Subcutaneous abdominal adipose tissue (tissue), 5 donors: ENCODE results near the gene RAB8A.

Source experiments
- H3K27ac ChIP-seq: one replicate; pipeline ENCODE4 v1.7.0; 2013; ENCODE audit warnings: low read depth, mild to moderate bottlenecking, inconsistent platforms, low read length, moderate library complexity
- H3K27me3 ChIP-seq, 5 donors: one replicate each; pipeline ENCODE4 v1.7.0; 2013; ENCODE audit warnings: low read length in 5 of 5, inconsistent platforms in 1 of 5; ENCODE audit not compliant: control insufficient read depth in 5 of 5, insufficient read depth in 4 of 5
- H3K36me3 ChIP-seq, 5 donors: one replicate each; pipeline ENCODE4 v1.7.0; 2013; ENCODE audit warnings: low read length in 5 of 5; ENCODE audit not compliant: control insufficient read depth in 5 of 5, insufficient read depth in 5 of 5
- H3K4me1 ChIP-seq, 5 donors: one replicate each; pipeline ENCODE4 v1.7.0; 2013; ENCODE audit warnings: low read length in 5 of 5, mild to moderate bottlenecking in 3 of 5, moderate library complexity in 1 of 5; ENCODE audit not compliant: control insufficient read depth in 5 of 5, insufficient read depth in 5 of 5
- H3K4me3 ChIP-seq, 5 donors: one replicate each; pipeline ENCODE4 v1.7.0; 2013; ENCODE audit warnings: low read length in 5 of 5, low read depth in 1 of 5
- H3K9ac ChIP-seq, 5 donors: one replicate each; pipeline ENCODE4 v1.7.0; 2013; ENCODE audit warnings: low read length in 5 of 5, mild to moderate bottlenecking in 4 of 5, moderate library complexity in 3 of 5
- H3K9me3 ChIP-seq, 5 donors: one replicate each; pipeline ENCODE4 v1.7.0; 2013; ENCODE audit warnings: low read length in 5 of 5; ENCODE audit not compliant: control insufficient read depth in 5 of 5
- donor health status: healthy.
- donor health status: healthy.
- donor health status: healthy.
- donor health status: healthy.
- donor health status: healthy.

The RAB8A gene

DNA sequence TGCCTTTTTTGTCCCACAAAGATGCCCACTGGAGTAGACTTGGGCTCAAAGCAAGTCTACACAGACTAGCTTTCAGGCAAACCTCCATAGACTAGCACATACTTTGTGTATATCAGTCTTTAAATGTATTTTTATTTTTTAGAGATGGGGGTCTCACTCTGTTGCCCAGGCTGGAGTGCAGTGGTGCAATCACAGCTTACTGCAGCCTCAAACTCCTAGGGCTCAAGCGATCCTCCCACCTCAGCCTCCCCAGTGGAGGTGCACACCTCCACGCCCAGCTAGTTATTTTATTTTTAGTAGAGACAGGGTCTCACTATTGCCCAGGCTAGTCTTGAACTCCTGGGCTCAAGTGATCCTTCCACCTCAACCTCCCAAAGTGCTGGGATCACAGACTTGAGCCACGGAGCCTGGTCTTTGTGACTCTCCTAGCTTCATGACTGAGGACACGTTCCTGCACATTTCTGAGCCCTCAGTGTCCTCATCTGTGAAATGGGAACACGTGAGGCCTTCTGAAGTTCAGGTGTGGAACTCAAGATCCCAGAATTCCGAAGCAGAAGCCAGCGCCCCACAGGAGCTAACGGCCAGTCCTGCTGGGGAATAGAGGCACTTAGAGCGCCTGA lies 40.5 kb upstream of the RAB8A start:
- no peaks in the 10 kb centered on the region for H3K36me3 ChIP-seq
- H3K4me1 ChIP-seq: peaks cover 10 to 48% (median 25%) of the 10 kb centered on the region in 5 donors
- no peak overlapping the region for H3K9ac ChIP-seq
- peak overlapping the region; percentile 44 for H3K27ac ChIP-seq
- no peaks in the 10 kb centered on the region for H3K9me3 ChIP-seq
- H3K4me3 ChIP-seq: no peak overlapping the region
- H3K27me3 ChIP-seq: no peaks in the 10 kb centered on the region

GRCh38 chr19:16073481-16073880 lies 38.2 kb upstream of the RAB8A start:
- H3K27ac ChIP-seq: peak overlapping the region; percentile 44

GRCh38 chr19:16073988-16074387 lies 37.7 kb upstream of the RAB8A start:
- no peak overlapping the region for H3K4me3 ChIP-seq
- no peaks in the 10 kb centered on the region for H3K9me3 ChIP-seq
- no peaks in the 10 kb centered on the region for H3K27me3 ChIP-seq
- no peak overlapping the region for H3K9ac ChIP-seq
- H3K27ac ChIP-seq: peak overlapping the region; percentile 3
- H3K36me3 ChIP-seq: no peaks in the 10 kb centered on the region
- peaks cover 14 to 55% (median 34%) of the 10 kb centered on the region in 5 donors for H3K4me1 ChIP-seq

More at GRCh38 chr19:16073481-16073880, 38.2 kb upstream of the RAB8A start:
- H3K4me3 ChIP-seq: no peak overlapping the region
- no peaks in the 10 kb centered on the region for H3K36me3 ChIP-seq
- peaks cover 14 to 52% (median 30%) of the 10 kb centered on the region in 5 donors for H3K4me1 ChIP-seq
- peak overlapping the region in 1 of 5 donors; percentile 23 for H3K9ac ChIP-seq
- no peaks in the 10 kb centered on the region for H3K9me3 ChIP-seq
- H3K27me3 ChIP-seq: no peaks in the 10 kb centered on the region

GRCh38 chr19:16074488-16075365 lies 37.0 kb upstream of the RAB8A start:
- peaks cover 17 to 60% (median 41%) of the 10 kb centered on the region in 5 donors for H3K4me1 ChIP-seq
- H3K36me3 ChIP-seq: no peaks in the 10 kb centered on the region
- H3K27me3 ChIP-seq: no peaks in the 10 kb centered on the region
- no peak overlapping the region for H3K9ac ChIP-seq
- no peaks in the 10 kb centered on the region for H3K9me3 ChIP-seq
- peak overlapping the region; percentile 3 for H3K27ac ChIP-seq
- no peak overlapping the region for H3K4me3 ChIP-seq

DNA sequence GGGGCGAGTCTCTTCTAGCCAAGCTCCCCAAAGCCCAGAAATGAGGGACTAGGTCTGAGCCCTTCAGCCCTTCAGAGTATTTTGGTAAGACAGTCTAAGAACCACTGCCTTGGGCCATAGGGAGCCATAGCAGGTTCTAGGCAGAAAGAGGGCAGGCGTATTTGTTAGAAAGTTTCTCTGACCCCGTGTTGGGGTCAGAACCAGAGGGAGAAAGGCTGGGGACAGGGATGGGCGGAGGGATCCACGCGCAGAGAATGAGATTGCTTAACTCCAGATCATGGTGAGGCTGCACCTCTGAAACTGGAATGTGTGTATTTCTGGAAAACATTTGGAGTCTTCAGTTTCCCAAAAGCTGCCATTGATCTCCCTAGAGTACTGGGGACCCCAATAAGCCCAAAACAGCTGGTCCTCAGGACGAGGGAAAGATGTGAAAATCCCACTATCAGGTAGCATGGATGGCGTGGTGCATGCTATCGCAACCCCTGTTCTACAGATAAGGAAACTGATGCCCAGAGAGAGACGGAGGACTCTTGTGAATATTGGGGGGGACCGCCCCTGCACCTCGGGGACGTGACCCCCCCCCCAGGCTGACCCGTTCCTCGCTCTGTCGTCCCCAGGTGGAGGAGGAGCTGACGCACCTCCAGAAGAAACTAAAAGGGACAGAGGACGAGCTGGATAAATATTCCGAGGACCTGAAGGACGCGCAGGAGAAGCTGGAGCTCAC lies 36.1 kb upstream of the RAB8A start:
- Histone ChIP-seq H3K4me3 (peak overlapping the region; percentile 40 to 85 (median 79)), H3K9ac (peak overlapping the region in 4 of 5 donors; percentile 7 to 66 (median 46)), H3K4me1 (peaks cover 14 to 60% (median 41%) of the 10 kb centered on the region in 5 donors), H3K27ac (peak overlapping the region; percentile 81), H3K36me3 (no peaks in the 10 kb centered on the region), H3K27me3 (no peaks in the 10 kb centered on the region), H3K9me3 (no peaks in the 10 kb centered on the region)

DNA sequence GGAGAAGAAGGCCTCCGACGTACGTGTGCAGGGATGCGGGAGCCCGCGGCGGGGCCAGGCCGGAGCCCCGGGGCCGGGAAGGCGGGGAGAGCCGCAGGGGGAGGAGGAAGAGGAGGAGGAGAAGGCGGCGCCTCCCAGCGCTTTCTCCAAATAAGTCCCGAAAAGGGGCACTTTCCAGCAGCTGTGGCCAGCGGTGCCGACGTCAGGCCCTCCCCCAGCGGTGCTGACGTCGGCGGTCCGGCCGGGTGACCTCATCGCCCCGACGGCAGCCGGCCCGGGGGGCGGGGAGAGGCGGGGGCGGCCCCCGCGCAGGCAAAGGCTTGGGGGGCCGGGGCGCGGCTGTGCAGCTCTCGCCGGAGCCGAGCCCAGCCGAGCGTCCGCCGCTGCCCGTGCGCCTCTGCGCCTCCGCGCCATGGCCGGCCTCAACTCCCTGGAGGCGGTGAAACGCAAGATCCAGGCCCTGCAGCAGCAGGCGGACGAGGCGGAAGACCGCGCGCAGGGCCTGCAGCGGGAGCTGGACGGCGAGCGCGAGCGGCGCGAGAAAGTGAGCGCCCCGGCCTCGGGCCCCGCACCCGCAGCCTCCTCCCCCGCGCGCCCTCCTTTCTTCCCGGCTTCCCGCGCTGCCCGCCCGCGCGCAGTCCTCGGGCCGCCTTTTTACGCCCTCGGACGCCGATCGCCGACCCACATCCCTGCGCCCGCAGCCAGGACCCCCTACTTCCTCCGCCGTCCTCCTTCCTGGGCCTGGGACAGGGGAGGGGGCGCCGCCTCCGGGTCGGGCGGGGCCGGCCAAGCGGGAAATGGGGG lies 35.3 kb upstream of the RAB8A start, which contains the start of gene TPM4:
Gene TPM4, plus strand, starts transcription at position 342 of the 804 bp plus-strand sequence. Its CDS starts 71 bp downstream, at position 413.
- Histone ChIP-seq H3K9me3 (no peaks in the 10 kb centered on the region), H3K27me3 (no peaks in the 10 kb centered on the region), H3K36me3 (peaks cover 0 to 6% (median 4%) of the 10 kb centered on the region in 5 donors), H3K4me3 (peak within 1 kb of the TSS; percentile 79 to 86 (median 84)), H3K4me1 (peaks cover 13 to 57% (median 38%) of the 10 kb centered on the region in 5 donors), H3K27ac (peak within 1 kb of the TSS; percentile 97), H3K9ac (peak within 1 kb of the TSS; percentile 68 to 88 (median 78))

- Histone ChIP-seq H3K4me3 (peak overlapping the region; percentile 79 to 86 (median 84)), H3K9ac (peak overlapping the region; percentile 68 to 88 (median 73)), H3K27ac (peak overlapping the region; percentile 97), H3K4me1 (peaks cover 10 to 50% (median 35%) of the 10 kb centered on the region in 5 donors), H3K27me3 (no peaks in the 10 kb centered on the region), H3K9me3 (no peaks in the 10 kb centered on the region), H3K36me3 (peaks cover 0 to 12% (median 9%) of the 10 kb centered on the region in 5 donors)
These were observed 34.6 kb upstream of the RAB8A start for GRCh38 chr19:16076958-16077611.

DNA sequence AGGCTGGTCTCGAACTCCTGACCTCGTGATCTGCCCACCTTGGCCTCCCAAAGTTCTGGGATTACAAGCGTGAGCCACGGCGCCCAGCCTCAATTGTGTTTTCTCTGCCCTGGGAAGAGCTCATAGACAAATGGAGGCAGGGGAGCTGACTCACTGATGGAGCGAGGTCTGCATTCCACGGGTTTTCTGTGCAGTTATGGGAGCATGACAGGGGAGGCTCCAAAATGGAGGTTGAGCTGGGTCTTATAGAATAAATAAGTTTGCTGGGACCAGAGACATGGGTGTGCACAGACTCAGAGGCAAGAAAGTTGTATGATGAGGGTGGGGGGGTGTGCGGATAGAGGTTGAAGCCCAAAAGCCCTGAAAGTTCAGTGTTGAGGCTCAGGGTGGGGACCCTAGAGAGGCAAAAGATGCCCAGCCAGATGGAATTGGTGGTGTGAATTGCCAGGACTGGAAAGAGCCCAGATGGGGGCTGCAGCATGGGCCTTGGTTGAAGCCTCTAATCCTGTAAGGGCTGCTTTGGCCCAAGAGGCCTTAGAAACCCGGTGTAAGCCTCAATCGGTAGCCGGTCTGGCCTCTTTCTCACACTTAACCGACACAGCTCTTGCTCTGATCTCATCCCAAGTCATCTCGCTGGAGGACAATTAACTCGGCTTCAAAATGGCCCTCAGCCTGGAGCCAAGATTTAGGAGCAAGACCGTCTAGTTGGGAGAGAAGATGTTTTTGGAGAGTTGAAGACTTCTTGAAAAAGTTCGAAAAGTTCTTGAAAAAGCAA lies 33.5 kb upstream of the RAB8A start:
- Histone ChIP-seq H3K27ac (peak overlapping the region; percentile 97), H3K9ac (peak overlapping the region; percentile 63 to 80 (median 68)), H3K4me1 (peaks cover 7 to 44% (median 35%) of the 10 kb centered on the region in 5 donors), H3K9me3 (no peaks in the 10 kb centered on the region), H3K36me3 (peaks cover 0 to 22% (median 19%) of the 10 kb centered on the region in 5 donors), H3K27me3 (no peaks in the 10 kb centered on the region), H3K4me3 (peak overlapping the region; percentile 53 to 86 (median 84))
